GDM1 (cell line): ENCODE data around the gene DMD.
"Not testable (repeated sequence)": the region's sequence is repeated elsewhere in the genome, so short reads cannot be mapped to it uniquely, and the experiment has no call there.

Source experiments
- DNase-seq: peaks from one replicate; lab custom pipeline; 2025; lab: John Stamatoyannopoulos, UW

Gene DMD

DNA sequence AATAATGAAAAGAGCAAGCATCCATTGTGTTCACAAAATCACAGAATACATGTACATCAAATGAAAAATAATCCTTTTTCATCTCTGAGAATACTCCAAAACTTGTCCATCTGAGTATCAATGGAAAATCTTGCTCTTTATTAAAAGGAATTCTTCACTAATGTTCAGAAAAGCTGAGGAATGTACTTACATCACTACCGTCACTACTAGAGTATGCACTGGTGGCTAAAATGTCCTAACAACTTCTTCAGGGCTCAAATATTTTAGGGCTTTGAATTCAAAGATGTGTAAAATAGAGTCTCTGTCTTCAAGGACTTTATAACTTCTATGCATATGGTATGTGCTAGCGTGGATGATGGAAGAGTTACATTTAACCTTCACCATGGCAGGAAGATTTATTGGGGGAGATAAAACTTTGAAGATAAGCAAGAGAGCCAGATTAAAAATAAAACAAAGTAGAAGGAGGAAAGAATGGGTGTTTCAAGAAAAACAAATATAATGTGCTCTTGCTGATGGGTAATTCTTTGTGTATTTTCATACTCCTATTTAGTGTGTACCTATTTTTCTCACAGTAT lies 55.1 kb downstream of the DMD start:
- DNase-seq, result no peak

DNA sequence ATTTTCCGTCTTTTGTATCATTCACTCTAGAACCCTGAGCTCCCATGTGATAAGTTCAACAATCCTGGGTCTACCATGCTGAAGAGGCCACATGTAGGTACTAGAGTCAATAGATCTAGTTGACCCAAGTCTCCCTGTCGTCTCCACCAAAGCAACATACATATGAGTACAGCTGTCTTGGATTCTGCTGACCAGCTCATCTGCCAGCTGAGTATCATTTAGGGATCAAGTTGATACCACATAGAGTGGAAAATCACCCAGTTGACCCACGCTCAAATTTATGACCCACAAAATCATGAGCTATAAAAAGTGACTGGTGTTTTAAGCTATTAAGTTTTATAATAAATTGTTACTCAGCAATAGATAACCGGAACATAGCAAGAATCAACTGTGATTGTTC lies 61.8 kb downstream of the DMD start:
- no peak for DNase-seq

DNA sequence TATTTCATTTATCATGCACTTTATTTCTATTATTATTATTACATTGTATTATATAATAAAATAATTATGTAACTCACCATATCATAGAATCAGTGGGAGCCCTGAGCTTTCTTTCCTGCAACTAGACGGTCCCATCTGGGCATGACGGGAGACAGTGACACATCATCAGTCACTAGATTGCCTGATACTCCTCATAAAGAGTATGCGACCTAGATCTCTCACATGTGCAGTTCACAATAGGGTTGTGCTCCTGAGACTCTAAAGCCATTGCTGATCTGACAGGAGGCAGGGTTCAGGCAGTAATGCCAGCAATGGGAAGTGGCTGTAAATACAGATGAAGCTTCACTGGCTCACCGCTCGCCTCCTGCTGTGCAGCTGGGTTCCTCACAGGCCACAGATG lies 62.3 kb downstream of the DMD start:
- DNase-seq, result no peak

DNA sequence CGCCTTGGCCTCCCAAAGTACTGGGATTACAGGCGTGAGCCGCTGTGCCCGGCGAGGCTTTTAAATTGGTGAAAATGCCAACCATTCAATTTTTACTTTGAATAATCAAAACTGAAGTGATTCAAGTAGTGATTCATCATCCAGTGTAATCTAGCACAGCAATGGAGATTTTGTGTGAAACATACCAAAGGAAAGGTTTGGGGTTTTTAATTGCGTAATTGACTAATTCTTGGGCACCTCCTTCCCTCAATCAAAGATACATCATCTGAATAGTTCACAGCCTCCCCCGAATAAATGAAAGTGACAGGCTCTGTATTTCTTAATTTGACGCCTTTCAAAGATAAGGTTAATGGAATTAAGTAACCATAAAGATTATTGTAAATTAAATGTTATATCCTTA lies 69.0 kb downstream of the DMD start:
- DNase-seq, result no peak

DNA sequence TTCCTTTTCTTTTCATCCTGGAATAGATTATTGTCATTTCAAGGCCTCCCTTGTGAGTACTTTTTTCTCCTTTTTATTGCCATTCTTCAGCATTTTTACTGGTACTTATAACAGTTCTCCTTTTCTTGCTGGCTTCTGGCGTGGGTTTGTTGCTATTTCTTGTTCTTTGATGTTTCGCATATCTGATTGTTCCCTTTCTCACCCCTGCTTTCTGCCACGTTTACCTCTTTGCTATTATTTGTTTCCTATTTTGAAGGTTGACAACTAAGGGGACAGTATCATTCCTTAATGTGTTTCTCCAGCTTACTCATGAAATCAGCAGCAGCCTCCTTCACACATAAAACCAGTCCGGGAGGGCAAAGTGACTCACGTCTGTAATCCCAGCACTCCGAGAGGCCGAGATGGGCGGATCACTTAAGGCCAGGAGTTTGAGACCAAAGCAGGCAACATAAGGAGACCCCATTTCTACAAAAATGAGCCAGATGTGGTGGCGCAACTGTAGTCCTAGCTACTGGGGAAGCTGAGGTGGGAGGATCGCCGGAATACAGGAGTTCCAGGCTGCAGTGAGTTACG lies 72.6 kb downstream of the DMD start:
- DNase-seq, result no peak

DNA sequence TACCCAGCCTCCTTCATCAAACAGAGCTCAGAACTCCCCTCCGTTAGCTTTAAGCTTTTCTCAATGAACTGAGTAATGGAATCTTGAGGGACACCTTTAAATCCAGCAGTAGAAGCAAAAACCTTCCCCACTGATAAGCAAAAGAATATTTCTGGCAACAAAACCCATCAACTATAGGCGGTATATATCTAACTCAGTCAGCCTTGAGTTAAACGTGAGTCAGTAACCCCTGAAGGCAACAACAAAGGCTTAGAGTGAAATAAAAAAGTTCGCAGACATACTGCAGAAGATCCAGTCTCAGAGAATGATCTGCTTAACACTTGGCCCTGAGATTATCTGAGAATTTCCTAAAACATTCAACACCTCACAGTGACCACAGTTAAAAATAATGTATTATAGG lies 77.2 kb downstream of the DMD start:
- no peak for DNase-seq

DNA sequence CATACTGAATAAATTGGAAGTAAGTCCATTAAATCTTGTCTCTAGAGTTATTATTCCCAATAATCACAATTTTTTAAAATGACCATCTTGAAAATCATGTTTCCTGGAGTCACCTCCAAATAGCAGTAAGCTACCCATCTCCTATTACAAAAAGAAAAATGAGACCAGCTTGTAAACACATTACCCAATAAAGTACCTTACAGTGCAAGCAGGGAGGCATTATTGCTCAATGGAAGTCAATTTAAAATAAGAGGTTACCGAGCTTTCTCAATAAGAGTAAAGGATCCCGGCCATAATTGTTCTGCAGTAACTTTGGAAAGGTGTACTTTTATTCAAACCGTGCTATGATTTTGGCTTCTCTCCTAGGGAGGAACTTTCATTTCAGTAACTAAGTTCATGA lies 78.0 kb downstream of the DMD start:
- no peak for DNase-seq

DNA sequence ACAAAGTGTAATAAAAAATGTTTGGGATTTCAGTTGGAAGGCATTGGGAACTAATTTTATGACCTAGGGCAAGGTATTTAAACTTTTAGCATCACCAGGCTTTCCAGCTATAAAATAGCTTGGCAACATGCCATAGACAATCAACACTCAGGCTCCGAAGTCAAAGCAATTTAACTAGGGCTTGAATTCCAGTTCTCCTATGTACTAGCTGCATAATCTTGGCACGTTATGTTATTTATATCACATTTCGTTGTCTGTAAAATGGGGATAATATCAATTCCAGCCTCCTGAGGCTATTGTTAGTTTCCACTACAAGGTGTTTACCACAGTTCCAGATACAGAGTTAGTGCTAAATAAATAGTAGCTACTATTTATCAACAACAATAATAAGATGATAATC lies 78.8 kb downstream of the DMD start:
- DNase-seq, result no peak

DNA sequence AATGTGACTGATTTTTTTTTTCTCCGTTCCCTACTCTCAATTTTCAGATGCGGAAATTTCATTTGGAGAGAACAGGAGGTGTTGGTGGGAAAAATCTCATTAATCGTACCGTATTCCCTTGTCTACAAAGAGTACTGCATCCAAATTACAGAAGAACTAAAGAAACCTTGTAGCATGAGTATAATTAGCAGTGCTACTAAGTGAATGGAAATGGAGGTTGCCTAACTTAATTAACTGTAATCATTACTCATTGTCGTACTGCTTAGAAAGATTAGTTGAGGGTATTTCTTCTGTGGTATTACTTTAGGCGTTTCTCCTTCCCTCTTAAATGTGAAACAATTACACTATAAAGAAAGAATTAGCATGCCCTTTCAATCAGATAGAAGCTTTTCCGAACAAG lies 81.7 kb downstream of the DMD start:
- no peak for DNase-seq

DNA sequence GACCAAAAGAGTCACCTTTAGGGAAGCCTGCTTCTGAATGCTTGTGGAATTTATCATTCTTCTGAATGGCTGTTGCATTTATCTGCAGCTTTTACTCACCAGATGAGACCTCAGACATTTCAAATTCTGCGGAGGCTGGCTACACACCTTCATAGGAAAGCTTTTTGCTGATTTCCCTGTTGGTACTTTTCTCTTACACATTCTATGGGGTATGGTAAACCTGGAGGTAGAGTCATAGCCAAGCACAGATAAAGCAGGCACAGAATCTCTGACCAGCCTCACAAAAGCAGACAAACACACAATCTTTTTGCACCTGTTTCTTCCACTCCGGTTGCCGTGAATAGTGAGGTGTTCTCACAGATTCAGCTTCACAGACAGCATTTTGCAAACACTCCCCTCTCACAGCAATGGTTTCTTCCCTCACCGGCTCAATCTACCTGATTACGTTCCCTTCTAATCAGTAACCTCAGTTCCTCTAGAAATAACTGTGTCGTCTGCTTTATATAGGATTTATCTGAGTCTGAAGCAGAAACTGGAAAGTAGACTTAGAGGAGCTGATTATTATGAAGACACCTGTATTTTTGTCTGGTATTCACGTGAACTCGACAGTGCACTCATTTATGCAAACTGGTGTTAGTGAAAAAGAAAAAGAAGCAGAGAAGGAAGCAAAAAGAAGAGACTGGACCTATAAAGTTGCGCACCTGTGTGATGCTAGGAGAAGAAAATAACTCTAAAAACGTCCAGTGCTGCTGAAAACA lies 83.1 kb downstream of the DMD start:
- no peak for DNase-seq

DNA sequence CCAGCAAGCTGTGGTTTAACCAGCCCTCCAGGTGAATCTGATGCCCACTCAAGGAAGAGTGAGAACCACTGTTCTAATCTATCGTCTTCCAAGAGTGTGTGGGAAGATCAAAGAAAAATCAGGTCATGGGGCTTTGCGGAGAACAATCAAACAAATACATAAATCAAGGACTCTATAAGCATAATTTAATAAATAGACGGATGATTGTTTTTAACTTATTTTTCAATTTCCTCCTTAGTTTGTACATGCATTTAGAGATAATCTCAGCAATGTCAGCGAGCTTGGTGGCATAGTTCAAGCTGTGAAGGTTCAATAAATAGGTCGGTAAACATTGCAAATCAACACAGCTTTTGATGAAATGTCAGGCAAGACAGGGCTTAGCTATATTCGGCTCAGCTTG lies 84.9 kb downstream of the DMD start:
- DNase-seq, result no peak

DNA sequence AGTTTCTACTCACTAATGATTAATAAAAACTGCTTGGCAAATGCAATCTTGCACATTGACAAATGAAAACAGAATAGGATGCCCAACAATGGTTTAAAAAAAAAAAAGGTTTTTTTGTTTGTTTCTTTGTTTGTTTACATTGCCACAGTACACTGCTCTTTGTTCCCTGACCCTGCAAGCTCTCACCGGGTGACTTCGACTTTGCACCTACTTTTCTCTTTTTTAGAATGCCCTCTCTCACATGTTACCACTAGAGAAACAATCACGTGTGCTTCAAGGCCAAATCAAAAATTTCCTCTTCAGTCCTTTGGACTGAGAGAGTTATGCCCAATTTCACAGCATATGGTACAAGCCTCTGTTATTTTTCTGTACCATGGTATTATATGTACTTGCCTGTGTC lies 101.5 kb downstream of the DMD start:
- DNase-seq, result no peak

DNA sequence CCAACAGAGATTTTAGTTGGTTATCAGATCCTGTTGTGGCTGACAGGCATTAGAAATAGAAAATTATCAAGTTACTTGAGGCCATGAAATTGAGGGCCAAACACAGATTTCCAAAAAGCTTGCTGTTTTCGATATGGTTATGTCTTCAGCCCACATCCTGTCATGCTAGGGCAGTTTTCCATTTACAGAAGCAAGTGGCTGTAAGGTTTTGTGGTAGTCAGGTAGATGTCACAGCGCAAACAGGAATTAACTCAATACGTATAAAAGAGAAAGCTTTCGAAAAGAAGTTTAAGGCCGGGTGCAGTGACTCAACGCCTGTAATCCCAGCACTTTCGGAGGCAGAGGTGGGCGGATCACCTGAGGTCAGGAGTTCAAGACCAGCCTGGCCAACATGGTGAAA lies 104.6 kb downstream of the DMD start:
- DNase-seq, result no peak

DNA sequence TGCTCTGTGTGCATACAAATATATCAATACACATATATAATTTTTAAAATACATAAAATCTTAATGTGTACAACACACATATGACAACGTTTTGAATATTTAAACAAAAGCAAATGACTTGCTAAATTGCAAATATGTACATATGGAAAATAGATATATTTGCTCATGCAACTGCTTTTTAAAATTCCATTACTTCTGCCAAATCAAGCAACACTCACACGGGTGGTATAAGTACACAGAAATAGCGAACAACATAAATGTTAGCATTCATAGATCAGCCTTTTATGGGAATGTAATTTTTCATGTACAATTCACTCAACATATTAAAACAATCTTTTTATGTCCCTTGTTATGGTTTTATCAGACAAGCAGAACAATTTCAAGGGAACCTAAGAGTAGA lies 116.3 kb downstream of the DMD start:
- no peak for DNase-seq

DNA sequence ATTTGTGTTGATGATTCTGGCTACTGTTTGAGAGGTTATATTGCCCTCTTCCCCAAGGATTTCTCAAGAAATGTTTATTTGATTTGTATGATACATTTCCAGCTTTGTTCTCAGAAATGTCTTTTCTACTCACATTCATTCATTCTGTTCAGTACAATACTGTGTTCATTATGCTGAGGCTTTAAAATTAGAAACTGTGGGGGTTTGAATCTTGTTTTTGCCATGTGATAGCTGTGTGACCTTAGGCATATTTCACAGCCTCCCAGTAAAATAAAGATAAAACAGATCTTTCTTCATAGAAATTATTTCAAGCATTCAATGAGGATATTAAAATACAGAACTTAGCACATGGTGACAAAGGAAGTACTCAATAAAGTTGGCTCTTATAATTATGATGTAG lies 123.9 kb downstream of the DMD start:
- DNase-seq, result no peak

DNA sequence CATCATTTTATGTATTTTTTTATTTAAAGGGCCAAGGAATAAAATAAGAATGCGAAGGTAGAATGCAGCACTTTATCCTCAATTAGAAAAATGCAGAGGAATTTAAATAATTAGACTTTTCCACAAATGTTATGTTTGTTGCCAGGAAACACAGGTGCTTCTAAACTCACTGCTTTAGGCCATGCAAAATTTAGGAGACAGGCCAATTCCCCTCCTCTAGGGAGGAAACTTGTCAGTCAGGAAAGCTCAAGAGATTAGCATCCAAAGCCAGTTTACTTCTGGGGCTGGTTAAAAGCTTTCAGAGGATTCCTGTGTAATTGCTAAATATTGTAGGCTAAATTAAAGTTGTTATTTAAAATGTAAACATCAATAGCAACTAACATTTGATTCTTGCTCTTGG lies 124.5 kb downstream of the DMD start:
- DNase-seq, result no peak

DNA sequence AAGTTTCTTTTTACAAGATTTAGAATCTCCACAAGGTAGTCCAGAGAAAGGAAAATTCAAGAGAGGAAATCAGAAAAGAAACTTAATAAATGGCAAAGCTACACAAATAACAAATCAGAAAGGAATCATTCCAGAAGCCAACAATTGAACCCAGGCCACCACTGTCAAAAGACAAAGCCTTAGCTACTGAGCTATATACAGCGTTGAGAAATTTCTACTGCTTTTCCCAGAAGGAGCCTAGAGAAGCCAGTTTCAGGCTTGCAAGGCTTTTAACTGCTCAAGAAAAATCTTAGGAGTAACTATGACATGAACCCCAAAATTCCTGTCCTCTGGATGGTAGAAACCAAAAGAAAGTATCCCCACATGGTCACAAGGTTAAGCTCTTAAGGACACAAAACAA lies 129.0 kb downstream of the DMD start:
- DNase-seq, result no peak

DNA sequence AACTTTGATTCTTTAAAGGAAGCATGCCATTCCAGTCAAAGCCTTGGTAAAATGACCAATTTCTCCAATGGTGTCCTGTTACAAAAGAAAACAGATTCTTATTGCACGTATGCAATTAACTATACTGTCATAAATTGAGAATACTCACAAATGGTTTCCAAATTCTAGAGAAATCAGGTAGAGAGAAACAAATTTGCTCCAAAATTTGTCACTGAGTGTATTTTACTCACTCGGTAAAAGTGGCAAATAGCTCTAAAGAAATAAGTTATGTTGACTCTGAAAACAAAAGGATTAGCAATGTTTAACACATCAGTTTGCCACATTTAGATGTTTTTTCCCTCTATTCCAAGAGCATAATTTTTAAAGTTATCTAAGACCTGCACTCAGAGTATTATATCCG lies 133.1 kb downstream of the DMD start:
- DNase-seq, result no peak

DNA sequence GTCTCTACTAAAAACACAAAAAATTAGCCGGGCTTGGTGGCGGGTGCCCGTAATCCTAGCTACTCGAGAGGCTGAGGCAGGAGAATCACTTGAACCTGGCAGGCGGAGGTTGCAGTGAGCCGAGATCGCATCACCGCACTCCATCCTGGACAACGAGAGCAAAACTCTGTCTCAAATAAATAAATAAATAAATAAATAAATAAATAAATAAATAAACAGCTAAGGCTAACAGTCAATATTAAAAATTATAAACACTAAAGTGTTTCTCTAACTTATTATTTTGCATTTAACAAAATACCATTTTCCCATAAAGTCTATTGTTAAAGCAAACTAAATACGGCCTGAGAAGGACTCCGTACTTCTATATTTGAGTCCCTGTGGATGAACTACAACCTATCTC lies 137.7 kb downstream of the DMD start:
- not testable (repeated sequence) for DNase-seq

DNA sequence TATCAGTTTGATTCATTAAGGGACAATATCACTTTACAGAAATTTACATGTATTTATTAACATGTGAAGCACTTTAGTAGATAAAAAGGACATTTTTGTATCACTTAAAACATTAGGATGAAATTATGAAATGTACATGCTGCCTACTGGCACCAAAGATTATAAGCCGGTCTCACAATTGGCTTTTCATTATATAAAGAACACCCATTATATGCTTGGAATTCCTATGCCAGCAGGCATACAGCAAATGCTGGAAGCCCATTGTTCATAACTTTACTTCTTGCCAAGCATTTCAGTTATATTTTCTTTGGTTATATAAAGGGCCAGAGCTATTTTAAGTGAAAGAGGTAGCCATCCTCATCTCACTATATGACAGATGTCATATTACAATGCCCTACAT lies 145.9 kb downstream of the DMD start:
- DNase-seq, result no peak

DNA sequence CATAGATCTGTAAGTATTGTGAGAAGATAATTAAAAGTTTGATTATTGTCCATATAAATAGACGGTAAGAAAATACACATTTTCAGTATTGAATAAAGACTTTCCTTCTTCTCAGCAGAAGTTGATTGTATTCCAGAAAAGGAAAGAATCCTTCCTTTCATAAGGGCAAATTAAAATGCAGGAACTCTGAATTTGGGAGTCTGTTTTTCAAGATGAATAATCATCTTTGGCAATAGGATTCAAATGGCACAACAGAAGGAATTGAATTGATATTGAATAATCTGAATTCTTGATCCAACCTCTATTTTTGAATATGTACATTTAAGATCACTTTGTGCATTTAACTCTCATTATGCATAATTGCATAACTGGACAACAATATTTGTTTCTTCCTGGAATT lies 149.3 kb downstream of the DMD start:
- DNase-seq, result no peak

DNA sequence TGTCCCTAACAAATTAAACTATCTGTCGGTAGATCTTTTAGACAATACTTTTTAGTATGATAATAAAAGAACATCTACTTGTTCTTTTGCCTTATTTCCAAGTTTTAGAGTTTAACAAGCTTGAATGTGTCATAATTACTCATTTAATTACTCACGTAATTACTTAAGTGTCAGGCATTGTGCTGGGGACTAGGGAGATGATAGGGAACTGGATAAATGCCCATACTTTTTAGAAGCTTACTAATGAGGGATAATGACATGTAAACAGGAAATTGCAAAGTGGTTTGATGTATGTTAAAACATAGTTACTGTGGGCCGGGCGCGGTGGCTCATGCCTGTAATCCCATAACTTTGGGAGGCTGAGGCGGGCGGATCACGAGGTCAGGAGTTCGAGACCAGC lies 158.3 kb downstream of the DMD start:
- no peak for DNase-seq

DNA sequence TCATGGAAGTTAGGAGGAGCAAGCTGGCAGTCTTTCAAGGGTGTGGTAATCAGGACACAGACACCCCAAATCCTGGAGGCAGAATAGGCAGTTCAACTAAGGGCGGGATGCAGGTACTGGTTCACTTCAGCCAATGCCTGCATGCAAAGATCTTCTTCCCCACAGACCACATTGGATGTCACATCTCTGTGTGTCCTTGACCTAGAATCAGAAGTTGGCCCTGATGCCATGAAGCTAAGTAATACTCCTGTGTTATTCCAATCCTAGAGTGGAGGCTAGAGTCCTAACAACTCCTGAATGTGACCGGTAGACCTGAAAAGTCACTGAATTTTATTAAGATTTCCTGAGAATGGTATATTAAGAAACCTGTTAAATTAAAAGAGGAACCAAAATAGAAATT lies 165.5 kb downstream of the DMD start:
- no peak for DNase-seq

DNA sequence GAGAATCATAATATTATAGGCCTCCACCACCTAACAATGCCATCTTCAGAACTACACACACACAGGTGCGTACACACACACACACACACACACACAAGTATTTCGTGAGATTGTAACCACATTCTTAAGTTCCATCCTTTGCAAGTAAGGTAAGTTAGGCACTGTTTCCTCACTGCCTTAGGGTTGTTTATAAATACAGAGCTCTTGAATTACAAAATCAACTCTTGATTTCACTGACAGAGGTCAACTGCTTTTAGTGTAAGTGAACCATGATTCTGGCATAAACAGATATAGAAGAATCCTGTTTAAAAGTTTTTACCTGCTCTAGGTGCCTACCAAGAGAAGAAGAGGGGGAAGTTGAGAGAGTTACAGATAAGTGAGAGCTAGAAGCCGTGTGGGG lies 166.1 kb downstream of the DMD start:
- no peak for DNase-seq
